Measurements from ENCODE around the gene CASZ1. TPM values are rescaled to one million over a fixed set of nuclear protein-coding genes. Genes with fewer than 3 reads are reported as not detected.
A peak's percentile ranks its signal among the peaks of the same experiment; 100 is the strongest.

CASZ1 gene
- total RNA-seq, 1 experiment from 2014 or later, result 11.1 TPM

DNA sequence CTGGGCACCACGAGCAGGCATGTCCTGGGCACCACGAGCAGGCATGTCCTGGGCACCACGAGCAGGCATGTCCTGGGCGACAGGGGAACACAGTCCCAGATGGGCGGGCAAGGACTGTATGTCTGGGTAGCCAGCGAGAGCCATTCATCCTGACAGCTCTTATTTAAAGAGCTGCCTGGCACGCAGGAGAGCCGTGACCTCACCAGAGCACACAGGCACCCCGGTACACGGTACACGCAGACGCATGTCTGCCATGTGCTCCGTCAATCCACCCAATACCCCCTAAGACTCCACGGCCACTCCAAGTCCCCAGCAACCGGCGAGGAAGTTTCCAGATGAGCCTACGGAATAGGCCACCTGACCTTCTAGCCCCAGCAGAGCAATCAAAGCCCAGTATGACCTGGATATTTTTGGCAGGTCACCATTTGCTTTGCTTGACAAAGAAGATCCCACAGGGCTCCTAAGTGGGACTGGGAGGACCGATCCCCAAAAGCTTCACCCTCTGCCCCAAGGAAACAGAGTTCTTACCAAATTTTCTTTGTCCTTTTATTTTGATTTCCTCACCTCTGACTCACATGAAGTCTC lies 51.7 kb downstream of the CASZ1 start:
- peak overlapping the region; percentile 44 for H3K27ac Mint-ChIP-seq (ENCODE audit: low read depth, unreplicated experiment)
- H3K36me3 Mint-ChIP-seq (ENCODE audit: insufficient read depth, unreplicated experiment), result peaks cover 6% of the 10 kb centered on the region
- ChIA-PET CTCF (no interaction called here), POLR2A (interaction anchor here (1.0 kb wide), 1 partner anchor 11 kb away, joined by 3 read pairs; no protein-coding TSS in a partner anchor)
- BruUV-seq (replicated peaks), result no TSS peak
- TF ChIP-seq, protein P1, sequence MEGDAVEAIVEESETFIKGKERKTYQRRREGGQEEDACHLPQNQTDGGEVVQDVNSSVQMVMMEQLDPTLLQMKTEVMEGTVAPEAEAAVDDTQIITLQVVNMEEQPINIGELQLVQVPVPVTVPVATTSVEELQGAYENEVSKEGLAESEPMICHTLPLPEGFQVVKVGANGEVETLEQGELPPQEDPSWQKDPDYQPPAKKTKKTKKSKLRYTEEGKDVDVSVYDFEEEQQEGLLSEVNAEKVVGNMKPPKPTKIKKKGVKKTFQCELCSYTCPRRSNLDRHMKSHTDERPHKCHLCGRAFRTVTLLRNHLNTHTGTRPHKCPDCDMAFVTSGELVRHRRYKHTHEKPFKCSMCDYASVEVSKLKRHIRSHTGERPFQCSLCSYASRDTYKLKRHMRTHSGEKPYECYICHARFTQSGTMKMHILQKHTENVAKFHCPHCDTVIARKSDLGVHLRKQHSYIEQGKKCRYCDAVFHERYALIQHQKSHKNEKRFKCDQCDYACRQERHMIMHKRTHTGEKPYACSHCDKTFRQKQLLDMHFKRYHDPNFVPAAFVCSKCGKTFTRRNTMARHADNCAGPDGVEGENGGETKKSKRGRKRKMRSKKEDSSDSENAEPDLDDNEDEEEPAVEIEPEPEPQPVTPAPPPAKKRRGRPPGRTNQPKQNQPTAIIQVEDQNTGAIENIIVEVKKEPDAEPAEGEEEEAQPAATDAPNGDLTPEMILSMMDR (IDR thresholded peaks at IDR 0.05; ENCODE audit: unreplicated experiment), result no peak
- no peak for DNase-seq (ENCODE audit: unreplicated experiment)
- H3K27me3 Mint-ChIP-seq (ENCODE audit: insufficient read depth, unreplicated experiment), result no peaks in the 10 kb centered on the region
- H3K4me1 Mint-ChIP-seq (ENCODE audit: insufficient read depth, unreplicated experiment), result peaks cover 14% of the 10 kb centered on the region
- no peak overlapping the region for H3K4me3 Mint-ChIP-seq (ENCODE audit: unreplicated experiment)
- intact Hi-C loops (cut with micrococcal nuclease), result no loop called here
- H3K9me3 Mint-ChIP-seq (ENCODE audit: unreplicated experiment), result no peaks in the 10 kb centered on the region

DNA sequence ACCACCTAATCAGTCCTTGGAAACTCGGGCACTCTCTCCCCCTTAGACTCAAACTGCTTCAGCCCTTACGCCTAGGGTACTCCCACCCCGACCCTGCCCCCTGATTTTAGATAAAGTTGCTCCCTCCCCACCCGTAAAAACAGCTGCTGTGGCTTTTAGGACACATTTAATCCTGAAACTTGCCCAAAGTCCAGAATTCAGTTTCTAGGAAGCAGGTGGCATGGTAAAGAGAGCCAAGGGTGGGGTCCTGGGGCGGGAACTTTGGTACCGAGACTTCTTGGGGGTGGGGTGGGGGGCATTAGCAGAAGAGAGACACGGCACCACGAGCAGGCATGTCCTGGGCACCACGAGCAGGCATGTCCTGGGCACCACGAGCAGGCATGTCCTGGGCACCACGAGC lies 52.4 kb downstream of the CASZ1 start:
- peaks cover 6% of the 10 kb centered on the region for H3K36me3 Mint-ChIP-seq (ENCODE audit: insufficient read depth, unreplicated experiment)
- no peaks in the 10 kb centered on the region for H3K27me3 Mint-ChIP-seq (ENCODE audit: insufficient read depth, unreplicated experiment)
- no peak for DNase-seq (ENCODE audit: unreplicated experiment)
- no peaks in the 10 kb centered on the region for H3K9me3 Mint-ChIP-seq (ENCODE audit: unreplicated experiment)
- H3K4me1 Mint-ChIP-seq (ENCODE audit: insufficient read depth, unreplicated experiment), result peaks cover 14% of the 10 kb centered on the region
- TF ChIP-seq, protein P1 (IDR thresholded peaks at IDR 0.05; ENCODE audit: unreplicated experiment), result no peak
- H3K27ac Mint-ChIP-seq (ENCODE audit: low read depth, unreplicated experiment), result no peak overlapping the region
- CTCF ChIA-PET, result no interaction called here
- BruUV-seq (replicated peaks), result no TSS peak
- POLR2A ChIA-PET, result no interaction called here
- H3K4me3 Mint-ChIP-seq (ENCODE audit: unreplicated experiment), result no peak overlapping the region
- intact Hi-C loops (cut with micrococcal nuclease), result no loop called here

DNA sequence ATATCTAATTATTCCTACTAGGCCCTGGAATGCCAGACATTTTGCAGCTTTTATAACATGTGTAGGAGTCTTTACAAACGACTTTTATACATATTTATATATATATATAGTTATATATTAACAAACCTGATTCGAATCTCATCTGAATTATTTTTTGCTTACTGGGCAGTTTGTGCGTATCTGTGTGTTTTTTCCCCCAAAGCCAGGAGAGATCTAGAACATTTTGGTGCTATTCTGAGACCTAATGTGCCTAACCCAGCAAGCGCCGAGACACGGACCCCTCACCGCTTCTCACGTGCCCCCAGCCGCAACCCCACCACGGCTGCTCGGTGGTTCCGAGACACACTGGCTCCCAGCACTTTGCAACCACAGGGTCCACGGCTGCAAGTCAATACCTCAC lies 54.8 kb downstream of the CASZ1 start:
- no peaks in the 10 kb centered on the region for H3K27me3 Mint-ChIP-seq (ENCODE audit: insufficient read depth, unreplicated experiment)
- CTCF ChIA-PET, result no interaction called here

DNA sequence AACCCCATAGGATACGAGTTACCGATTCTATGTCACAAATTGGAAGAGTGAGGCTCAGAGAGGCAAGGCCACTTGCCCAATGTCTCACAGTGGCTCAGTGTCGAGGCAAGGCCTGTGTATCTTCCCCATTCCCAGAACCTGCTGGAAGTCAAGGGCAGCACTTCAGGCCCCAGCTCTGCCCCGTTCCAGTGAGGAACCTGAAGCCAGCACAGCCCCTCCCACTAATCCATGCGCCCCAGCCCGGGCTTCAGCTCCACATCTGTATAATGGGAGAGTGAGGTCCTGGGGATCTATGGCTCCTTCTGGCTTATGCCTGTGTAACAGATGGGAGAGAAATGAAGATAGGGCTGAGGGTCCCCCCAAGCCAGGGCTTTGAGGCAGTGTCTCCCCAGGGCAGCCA lies 56.3 kb downstream of the CASZ1 start:
- no peak overlapping the region for H3K4me3 Mint-ChIP-seq (ENCODE audit: unreplicated experiment)
- no peaks in the 10 kb centered on the region for H3K9me3 Mint-ChIP-seq (ENCODE audit: unreplicated experiment)
- TF ChIP-seq, protein P1 (IDR thresholded peaks at IDR 0.05; ENCODE audit: unreplicated experiment), result no peak
- CTCF ChIA-PET, result interaction anchor here (0.8 to 1.4 kb wide), 2 partner anchors 9 to 221 kb away, joined by 3 to 4 read pairs; no protein-coding TSS in a partner anchor
- intact Hi-C loops (cut with micrococcal nuclease), result no loop called here
- no peaks in the 10 kb centered on the region for H3K27me3 Mint-ChIP-seq (ENCODE audit: insufficient read depth, unreplicated experiment)
- BruUV-seq (replicated peaks), result no TSS peak
- POLR2A ChIA-PET, result interaction anchor here (0.6 kb wide), 1 partner anchor 241 kb away, joined by 3 read pairs; no protein-coding TSS in a partner anchor
- peaks cover 2% of the 10 kb centered on the region for H3K4me1 Mint-ChIP-seq (ENCODE audit: insufficient read depth, unreplicated experiment)
- no peak for DNase-seq (ENCODE audit: unreplicated experiment)
- H3K36me3 Mint-ChIP-seq (ENCODE audit: insufficient read depth, unreplicated experiment), result no peaks in the 10 kb centered on the region
- no peak overlapping the region for H3K27ac Mint-ChIP-seq (ENCODE audit: low read depth, unreplicated experiment)

More for the DNA sequence above, 54.8 kb downstream of the CASZ1 start:
- POLR2A ChIA-PET, result no interaction called here
- BruUV-seq (replicated peaks), result no TSS peak
- Mint-ChIP-seq H3K27ac (ENCODE audit: low read depth, unreplicated experiment) (no peak overlapping the region), H3K4me3 (ENCODE audit: unreplicated experiment) (no peak overlapping the region), H3K36me3 (ENCODE audit: insufficient read depth, unreplicated experiment) (no peaks in the 10 kb centered on the region), H3K4me1 (ENCODE audit: insufficient read depth, unreplicated experiment) (peaks cover 14% of the 10 kb centered on the region), H3K9me3 (ENCODE audit: unreplicated experiment) (no peaks in the 10 kb centered on the region)
- intact Hi-C loops (cut with micrococcal nuclease), result no loop called here
- no peak for DNase-seq (ENCODE audit: unreplicated experiment)
- TF ChIP-seq, protein P1 (IDR thresholded peaks at IDR 0.05; ENCODE audit: unreplicated experiment), result no peak

All from MCF 10A (cell line).